Spleen (tissue), 11 donors: ENCODE measurements around the gene C8G. TPM values are rescaled to one million over a fixed set of nuclear protein-coding genes. Genes with fewer than 3 reads are reported as not detected.
A peak's percentile ranks its signal among the peaks of the same experiment; 100 is the strongest.

Experiments
- DNase-seq: peaks from one replicate; pipeline ENCODE4 v3.0.0-alpha.2; 2020
- H3K27ac ChIP-seq, 8 donors: fragments of 200-600 bp; sonication (generic) in 7 of 8; 1 replicate in 4 of 8; 2 replicates in 4 of 8; pipeline versions ENCODE4 v1.5.0 to v1.8.0; 2016 to 2021; ENCODE audit warnings: inconsistent platforms in 4 of 8, mild to moderate bottlenecking in 4 of 8, moderate library complexity in 1 of 8
- H3K27me3 ChIP-seq, 7 donors: fragments of 200-600 bp; sonication (generic) in 6 of 7; replicated peaks in 1 of 7; 1 replicate in 4 of 7; 2 replicates in 3 of 7; pipeline versions ENCODE4 v1.5.0 to v1.8.0; 2016 to 2021; ENCODE audit warnings: inconsistent platforms in 3 of 7, mild to moderate bottlenecking in 1 of 7
- H3K36me3 ChIP-seq, 6 donors: fragments of 200-600 bp; sonication (generic) in 5 of 6; 1 replicate in 4 of 6; 2 replicates in 2 of 6; pipeline versions ENCODE4 v1.5.0 to v1.8.0; 2016 to 2021; ENCODE audit warnings: inconsistent platforms in 2 of 6
- H3K4me1 ChIP-seq, 6 donors: fragments of 200-600 bp; sonication (generic) in 5 of 6; 1 replicate in 3 of 6; 2 replicates in 3 of 6; pipeline versions ENCODE4 v1.5.0 to v1.8.0; 2016 to 2021; ENCODE audit warnings: inconsistent platforms in 3 of 6
- H3K4me3 ChIP-seq, 8 donors: fragments of 200-600 bp; sonication (generic) in 7 of 8; 1 replicate in 4 of 8; 2 replicates in 4 of 8; pipeline versions ENCODE4 v1.5.0 to v1.8.0; 2016 to 2021; ENCODE audit warnings: inconsistent platforms in 4 of 8, mild to moderate bottlenecking in 4 of 8, moderate library complexity in 2 of 8
- H3K9me3 ChIP-seq, 8 donors: fragments of 200-600 bp; sonication (generic) in 7 of 8; 1 replicate in 4 of 8; 2 replicates in 4 of 8; pipeline versions ENCODE4 v1.5.0 to v1.8.0; 2016 to 2021; ENCODE audit warnings: inconsistent platforms in 4 of 8
- POLR2A ChIP-seq, 3 donors: fragments of 450-650 bp; IDR thresholded peaks; one replicate each; pipeline ENCODE4 v1.5.1; 2017; ENCODE audit warnings: antibody characterized with exemption in 3 of 3, mild to moderate bottlenecking in 1 of 3
- POLR2AphosphoS5 ChIP-seq, 3 donors: sonication (generic); formaldehyde crosslinking; IDR thresholded peaks; one replicate each; pipeline ENCODE4 v1.5.1; 2017; ENCODE audit warnings: antibody characterized with exemption in 3 of 3
- WGBS, 5 donors: extraction: QIAGEN DNeasy Blood & Tissue Kit in 3 of 5; methylation state at CpG; one replicate each; pipeline versions ENCODE4 v1.1.5 to v1.1.7; 2013 to 2018; 5-methylcytosine and 5-hydroxymethylcytosine counted together
- intact Hi-C: fragments of 100-400 bp; cut with DNase I; formaldehyde crosslinking; loops from one replicate; pipeline ENCODE4 v1.15.0; 2023; ENCODE audit warnings: low total_unique reads
- polyA plus RNA-seq, 3 donors: library from polyadenylated mRNA; stranded (reverse); fragments of 200-250 nt; gene quantifications; one replicate each; pipeline ENCODE4 v1.2.1, GENCODE V29; 2013
- total RNA-seq, 7 donors: library from RNA; depleted of rRNA in 3 of 7; stranded (reverse); fragments of >200 nt in 3 of 7; fragmentation: NEBNext Ultra II Directional in 4 of 7; extraction: Animal tissue kit (Norgen Biotek cat#: 25700) in 4 of 7; gene quantifications; one replicate each; pipeline versions ENCODE4 v1.1.0 to v1.2.1, GENCODE V29; 2016 to 2021
- TF ChIP-seq, protein P1 (sequence below), 11 experiments: fragments of 200-600 bp in 7 of 11; fragments of 450-650 bp in 4 of 11; sonication (generic) in 4 of 11; IDR thresholded peaks in 8 of 11; conservative IDR thresholded peaks in 3 of 11; 1 replicate in 7 of 11; 2 replicates in 4 of 11; pipeline versions ENCODE4 v1.4.0 to v1.8.0; 2016 to 2021; ENCODE audit warnings: antibody characterized with exemption in 11 of 11, inconsistent platforms in 4 of 11, mild to moderate bottlenecking in 1 of 11
- donor health status: healthy with polysubstance abuse.
- donor health status: DM: no; HTN: no; CAD: no; lungs with moderate emphysema.
- donor health status: DM: no; HTN: no; CAD: no.
- donor health status: Bipolar disorder and iron deficiency.
- donor health status: healthy.
- donor health status: DM: no; HTN: no; CAD: no.
- donor health status: DM: yes; HTN: yes; CAD: no.

Gene C8G
- total and polyA plus RNA-seq, 10 donors: 2.3 to 7.4 (median 3.7) TPM; not detected in 1

DNA sequence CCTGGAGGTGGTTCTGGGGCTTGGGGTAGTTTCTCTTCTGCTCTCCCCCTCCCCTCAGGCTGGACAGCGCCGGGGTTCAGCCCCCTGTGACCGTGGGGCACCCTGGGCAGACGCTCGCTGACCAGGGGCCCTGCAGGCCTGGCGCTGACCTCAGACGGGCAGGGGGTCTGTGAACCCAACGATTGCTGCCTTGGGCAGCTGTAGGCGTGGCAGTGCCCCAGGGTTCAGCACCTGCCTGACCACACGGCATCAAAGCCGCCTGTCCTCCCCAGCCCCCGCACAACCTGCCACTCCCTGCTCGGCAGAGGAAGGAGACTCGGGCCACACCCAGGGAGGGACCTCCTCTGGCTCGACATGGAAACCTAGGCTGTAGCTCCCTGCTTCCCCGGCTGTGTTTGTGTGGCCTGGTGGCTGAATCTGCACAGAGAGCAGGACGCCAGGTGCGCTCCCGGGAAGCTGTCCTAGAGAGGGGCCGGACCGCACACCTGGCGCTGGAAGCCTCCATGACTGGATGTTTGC lies 19.2 kb downstream of the C8G start:
- peaks cover 11 to 68% (median 44%) of the 10 kb centered on the region in 6 donors for H3K4me1 ChIP-seq
- H3K4me3 ChIP-seq: no peak overlapping the region
- DNase-seq: no peak
- intact Hi-C loops: no loop called here
- TF ChIP-seq POLR2A (IDR thresholded peaks at IDR 0.05) (no peak), POLR2AphosphoS5 (IDR thresholded peaks at IDR 0.05) (peak in 1 of 3 donors; percentile 29)
- H3K36me3 ChIP-seq: no peaks in the 10 kb centered on the region
- H3K9me3 ChIP-seq: no peaks in the 10 kb centered on the region
- H3K27me3 ChIP-seq: peaks cover 0 to 4% (median 0%) of the 10 kb centered on the region in 7 donors
- 68 to 76% (median 72%) methylated on average over 4 to 22 of the region's 22 CpGs for WGBS, 5 donors
- peak overlapping the region in 4 of 8 donors; percentile 8 to 59 (median 22) for H3K27ac ChIP-seq

DNA sequence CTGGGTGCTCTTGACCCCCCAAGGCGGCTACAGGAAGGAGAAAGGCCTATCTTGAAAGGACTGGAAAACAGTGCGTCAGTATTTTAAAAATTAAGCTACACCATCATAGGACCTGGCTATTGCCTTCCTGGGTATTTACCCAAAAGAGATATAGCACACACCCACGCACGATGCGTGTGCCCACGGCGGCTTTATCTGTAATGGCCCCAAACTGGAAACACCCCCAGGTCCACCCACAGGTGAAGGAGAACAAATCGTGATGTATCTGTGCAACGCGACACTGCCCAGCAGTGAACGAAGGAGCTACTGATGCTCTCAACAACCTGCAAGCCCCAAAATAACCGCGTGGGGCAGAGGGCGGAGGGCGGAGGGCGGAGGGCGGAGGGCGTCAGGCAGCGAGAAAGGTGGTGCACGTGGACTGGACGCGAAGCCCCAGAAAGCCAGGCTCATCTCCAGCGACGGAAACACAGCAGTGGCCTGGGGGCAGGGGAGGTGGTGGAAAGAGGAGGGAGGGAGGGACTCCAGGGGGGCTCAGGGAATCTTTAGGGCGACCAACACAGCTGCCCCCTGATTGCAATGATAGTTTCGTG lies 19.9 kb downstream of the C8G start:
- TF ChIP-seq POLR2AphosphoS5 (IDR thresholded peaks at IDR 0.05): no peak
- TF ChIP-seq, protein P1, sequence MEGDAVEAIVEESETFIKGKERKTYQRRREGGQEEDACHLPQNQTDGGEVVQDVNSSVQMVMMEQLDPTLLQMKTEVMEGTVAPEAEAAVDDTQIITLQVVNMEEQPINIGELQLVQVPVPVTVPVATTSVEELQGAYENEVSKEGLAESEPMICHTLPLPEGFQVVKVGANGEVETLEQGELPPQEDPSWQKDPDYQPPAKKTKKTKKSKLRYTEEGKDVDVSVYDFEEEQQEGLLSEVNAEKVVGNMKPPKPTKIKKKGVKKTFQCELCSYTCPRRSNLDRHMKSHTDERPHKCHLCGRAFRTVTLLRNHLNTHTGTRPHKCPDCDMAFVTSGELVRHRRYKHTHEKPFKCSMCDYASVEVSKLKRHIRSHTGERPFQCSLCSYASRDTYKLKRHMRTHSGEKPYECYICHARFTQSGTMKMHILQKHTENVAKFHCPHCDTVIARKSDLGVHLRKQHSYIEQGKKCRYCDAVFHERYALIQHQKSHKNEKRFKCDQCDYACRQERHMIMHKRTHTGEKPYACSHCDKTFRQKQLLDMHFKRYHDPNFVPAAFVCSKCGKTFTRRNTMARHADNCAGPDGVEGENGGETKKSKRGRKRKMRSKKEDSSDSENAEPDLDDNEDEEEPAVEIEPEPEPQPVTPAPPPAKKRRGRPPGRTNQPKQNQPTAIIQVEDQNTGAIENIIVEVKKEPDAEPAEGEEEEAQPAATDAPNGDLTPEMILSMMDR (IDR thresholded peaks at IDR 0.05 in 8 of 11, conservative IDR thresholded peaks at IDR 0.05 in 3 of 11): no peak
- no peak for TF ChIP-seq POLR2A (IDR thresholded peaks at IDR 0.05)
- Histone ChIP-seq H3K4me1 (peaks cover 11 to 61% (median 40%) of the 10 kb centered on the region in 6 donors), H3K36me3 (no peaks in the 10 kb centered on the region), H3K4me3 (no peak overlapping the region), H3K9me3 (no peaks in the 10 kb centered on the region), H3K27me3 (peaks cover 0 to 4% (median 0%) of the 10 kb centered on the region in 7 donors), H3K27ac (peak overlapping the region in 2 of 8 donors; percentile 59 to 69)
- intact Hi-C loops: no loop called here
- no peak for DNase-seq
- 85 to 87% (median 86%) methylated on average over 26 of the region's 26 CpGs for WGBS, 5 donors

DNA sequence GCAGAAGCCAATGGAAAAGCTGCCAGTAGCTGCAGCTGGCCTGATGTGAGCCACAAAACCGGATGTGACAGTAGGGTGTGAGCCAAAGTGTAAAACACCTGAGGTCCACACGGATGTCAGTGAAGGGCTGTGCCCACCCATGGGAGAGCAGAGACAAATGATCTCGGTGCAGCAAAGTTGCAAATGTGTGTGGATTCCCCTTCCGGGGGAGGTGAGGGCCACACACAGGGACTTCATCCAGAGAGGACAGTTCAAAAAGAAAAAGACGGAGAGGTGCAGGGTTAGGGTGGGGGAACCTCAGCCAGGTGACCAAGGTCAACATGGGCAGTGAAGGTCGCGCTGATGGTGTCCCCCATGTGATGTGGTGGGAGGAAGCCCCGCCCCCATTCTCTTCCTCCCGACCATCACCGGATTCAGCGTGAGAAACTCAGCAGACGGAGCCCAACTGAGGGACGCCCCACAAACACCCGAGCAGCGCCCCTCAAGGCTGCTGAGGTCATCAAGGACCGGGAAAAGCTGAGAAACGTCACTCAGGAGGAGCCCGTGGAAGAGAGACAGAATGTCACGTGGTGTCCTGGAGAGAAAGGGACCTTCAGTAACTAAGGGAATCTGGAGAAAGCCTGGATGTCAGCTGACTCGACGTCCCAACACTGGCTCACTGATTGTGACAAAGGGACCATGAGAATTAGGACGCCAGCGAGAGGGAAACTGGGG lies 20.9 kb downstream of the C8G start:
- peak overlapping the region in 7 of 8 donors; percentile 8 to 69 (median 53) for H3K27ac ChIP-seq
- no peaks in the 10 kb centered on the region for H3K36me3 ChIP-seq
- H3K27me3 ChIP-seq: peaks cover 0 to 4% (median 0%) of the 10 kb centered on the region in 7 donors
- TF ChIP-seq, protein P1 (IDR thresholded peaks at IDR 0.05 in 8 of 11, conservative IDR thresholded peaks at IDR 0.05 in 3 of 11): no peak
- TF ChIP-seq POLR2A (IDR thresholded peaks at IDR 0.05) (no peak), POLR2AphosphoS5 (IDR thresholded peaks at IDR 0.05) (peak in 1 of 3 donors; percentile 28)
- intact Hi-C loops: no loop called here
- DNase-seq: no peak
- H3K4me1 ChIP-seq: peaks cover 9 to 54% (median 37%) of the 10 kb centered on the region in 6 donors
- H3K9me3 ChIP-seq: no peaks in the 10 kb centered on the region
- H3K4me3 ChIP-seq: peak overlapping the region in 2 of 8 donors; percentile 0 to 38
- 13 to 23% (median 19%) methylated on average over 23 of the region's 23 CpGs for WGBS, 5 donors

DNA sequence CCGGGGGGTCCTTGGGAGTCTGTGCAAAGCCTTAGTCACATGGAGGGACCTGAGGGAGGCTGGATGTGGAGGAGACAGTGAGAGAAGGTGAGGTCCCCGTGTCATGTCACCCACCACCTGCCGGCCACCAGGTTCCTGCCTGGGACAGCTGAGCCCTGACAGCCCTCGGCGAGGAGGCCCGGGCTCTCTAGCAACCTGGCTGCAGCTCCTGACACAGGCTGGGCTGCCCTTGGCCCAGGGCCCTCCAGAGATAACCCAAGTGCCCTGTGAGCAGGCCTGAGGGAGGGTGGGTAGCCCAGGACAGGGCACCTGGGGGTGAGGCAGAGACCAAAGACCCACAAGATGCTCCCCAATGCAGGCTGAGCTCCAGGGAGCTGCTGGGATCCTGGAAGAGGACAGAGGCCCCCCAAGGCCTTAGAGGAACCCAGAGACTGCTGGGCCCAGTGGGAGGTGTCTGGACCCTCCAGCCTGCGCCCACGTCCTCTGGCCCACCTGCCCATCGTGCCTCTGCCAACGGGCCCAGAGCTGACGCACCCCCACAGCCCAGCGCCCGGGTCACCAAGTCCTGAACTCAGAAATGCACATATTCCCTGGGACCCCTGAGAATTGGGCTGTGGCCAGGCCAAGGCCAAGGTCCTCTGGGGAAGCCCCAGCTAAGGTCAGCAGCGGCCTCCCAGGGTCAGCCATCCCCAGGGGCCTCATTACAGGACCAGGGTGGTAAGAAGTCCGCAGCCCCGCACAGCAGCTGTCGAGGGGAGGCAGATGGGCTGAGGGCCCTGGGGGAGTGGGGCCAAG lies 23.5 kb downstream of the C8G start:
- peaks cover 0 to 4% (median 0%) of the 10 kb centered on the region in 7 donors for H3K27me3 ChIP-seq
- H3K36me3 ChIP-seq: no peaks in the 10 kb centered on the region
- no peaks in the 10 kb centered on the region for H3K9me3 ChIP-seq
- DNase-seq: no peak
- H3K4me1 ChIP-seq: peaks cover 10 to 52% (median 39%) of the 10 kb centered on the region in 6 donors
- H3K27ac ChIP-seq: no peak overlapping the region
- H3K4me3 ChIP-seq: no peak overlapping the region
- WGBS, 5 donors: 69 to 92% (median 81%) methylated on average over 11 to 17 of the region's 17 CpGs
- intact Hi-C loops: no loop called here
- TF ChIP-seq POLR2A (IDR thresholded peaks at IDR 0.05) (no peak), POLR2AphosphoS5 (IDR thresholded peaks at IDR 0.05) (no peak)
- TF ChIP-seq, protein P1 (IDR thresholded peaks at IDR 0.05 in 8 of 11, conservative IDR thresholded peaks at IDR 0.05 in 3 of 11): no peak
